Stimulated activated CD8-positive, alpha-beta memory T cell treated with anti-CD3 and anti-CD28 coated beads, Interleukin-7, amount 100 ng/mL, for 48 hours (primary cell): ENCODE measurements around the gene CDHR4.

Source experiments
- DNase-seq, 2 donors: peaks; one replicate each; pipeline ENCODE4 v3.0.0-alpha.2; 2020; ENCODE audit warnings: low read depth in 1 of 2; ENCODE audit errors: extremely low read depth in 1 of 2

Gene CDHR4

DNA sequence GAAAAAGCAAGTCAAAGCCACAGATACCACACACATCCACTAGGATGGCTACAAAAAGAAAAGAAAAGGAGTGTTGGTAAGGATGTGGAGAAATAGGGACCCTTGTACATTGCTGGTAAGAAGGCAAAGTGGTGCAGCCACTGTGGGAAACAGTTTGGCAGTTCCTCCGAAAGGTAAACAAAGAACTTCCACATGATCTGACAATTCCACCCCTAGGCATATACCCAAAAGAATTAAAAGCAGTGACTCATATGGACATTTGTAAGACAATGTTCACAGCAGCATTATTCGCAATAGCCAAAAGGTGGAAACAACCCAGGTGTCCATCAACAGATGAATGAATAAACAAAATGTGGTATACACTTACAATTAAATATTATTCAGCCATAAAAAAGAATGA lies 53.7 kb downstream of the CDHR4 start:
- DNase-seq = no peak
